ENCODE results near the gene CHL1. TPM values are rescaled to one million over a fixed set of nuclear protein-coding genes. Genes with fewer than 3 reads are reported as not detected.

The CHL1 gene
- total and polyA plus RNA-seq, 2 donors (not counting 1 experiment from before 2014, with no cell fraction given): 0.01 to 0.33 TPM

GRCh38 chr3:458124-458523 lies 261.6 kb downstream of the CHL1 start:
- DNase-seq (ENCODE audit: low read depth in 2 of 2): no peak
- no peak overlapping the region for H3K27ac ChIP-seq (ENCODE audit: insufficient read depth, low read length)
- no peaks in the 10 kb centered on the region for H3K79me2 ChIP-seq (ENCODE audit: control insufficient read depth, insufficient read depth, low read length)
- no peaks in the 10 kb centered on the region for H3K4me1 ChIP-seq (ENCODE audit: control insufficient read depth, extremely low read depth, insufficient read depth, low read length)
- no peak overlapping the region for H3K9ac ChIP-seq (ENCODE audit: insufficient read depth, low read length)
- TF ChIP-seq CTCF (conservative IDR thresholded peaks at IDR 0.05 in 1 of 2, IDR thresholded peaks at IDR 0.05 in 1 of 2; ENCODE audit: low read depth in 1 of 2, low read length in 2 of 2): no peak
- no peak for TF ChIP-seq EZH2 (IDR thresholded peaks at IDR 0.05; ENCODE audit: low read length, missing control alignments)
- no peaks in the 10 kb centered on the region for H4K20me1 ChIP-seq (ENCODE audit: control insufficient read depth, extremely low read depth, insufficient read depth, low read length)
- no peaks in the 10 kb centered on the region for H3K36me3 ChIP-seq (ENCODE audit: control insufficient read depth, insufficient read depth, low read length)
- H2AFZ ChIP-seq (ENCODE audit: low read length): no peak overlapping the region
- no peaks in the 10 kb centered on the region for H3K27me3 ChIP-seq (ENCODE audit: control insufficient read depth, insufficient read depth, low read length)
- no peak overlapping the region for H3K4me3 ChIP-seq (replicated peaks in 1 of 4; ENCODE audit: control extremely low read depth in 1 of 4, insufficient read depth in 1 of 4, low read depth in 3 of 4, low read length in 4 of 4)
- H3K4me2 ChIP-seq (ENCODE audit: extremely low read depth, insufficient read depth, low read length): no peak overlapping the region
- no peaks in the 10 kb centered on the region for H3K9me3 ChIP-seq (ENCODE audit: control insufficient read depth, insufficient read depth, low read depth, low read length)

GRCh38 chr3:458653-459310 lies 262.2 kb downstream of the CHL1 start:
- Histone ChIP-seq H2AFZ (ENCODE audit: low read length) (no peak overlapping the region), H3K4me2 (ENCODE audit: extremely low read depth, insufficient read depth, low read length) (no peak overlapping the region)

More at GRCh38 chr3:458653-459310, 262.2 kb downstream of the CHL1 start:
- Histone ChIP-seq H3K27ac (ENCODE audit: insufficient read depth, low read length) (no peak overlapping the region), H3K27me3 (ENCODE audit: control insufficient read depth, insufficient read depth, low read length) (no peaks in the 10 kb centered on the region), H3K79me2 (ENCODE audit: control insufficient read depth, insufficient read depth, low read length) (no peaks in the 10 kb centered on the region), H3K9me3 (ENCODE audit: control insufficient read depth, insufficient read depth, low read depth, low read length) (no peaks in the 10 kb centered on the region), H3K4me3 (replicated peaks in 1 of 4; ENCODE audit: control extremely low read depth in 1 of 4, insufficient read depth in 1 of 4, low read depth in 3 of 4, low read length in 4 of 4) (no peak overlapping the region), H3K4me1 (ENCODE audit: control insufficient read depth, extremely low read depth, insufficient read depth, low read length) (no peaks in the 10 kb centered on the region), H3K36me3 (ENCODE audit: control insufficient read depth, insufficient read depth, low read length) (no peaks in the 10 kb centered on the region), H4K20me1 (ENCODE audit: control insufficient read depth, extremely low read depth, insufficient read depth, low read length) (no peaks in the 10 kb centered on the region), H3K9ac (ENCODE audit: insufficient read depth, low read length) (no peak overlapping the region)
- TF ChIP-seq CTCF (conservative IDR thresholded peaks at IDR 0.05 in 1 of 2, IDR thresholded peaks at IDR 0.05 in 1 of 2; ENCODE audit: low read depth in 1 of 2, low read length in 2 of 2): no peak
- DNase-seq (ENCODE audit: low read depth in 2 of 2): no peak

Data from fibroblast of lung (primary cell).